Mesendoderm (in vitro differentiated cells): ENCODE results near the gene RALGPS1.

Source experiments
- DNase-seq: peaks from one replicate; pipeline ENCODE4 v3.0.0; 2013
- H2AK5ac ChIP-seq: 2 replicates; pipeline ENCODE4 v1.6.1; 2013; ENCODE audit warnings: low read length, inconsistent platforms
- H2BK120ac ChIP-seq: 2 replicates; pipeline ENCODE4 v1.6.1; 2013; ENCODE audit warnings: low read depth, mild to moderate bottlenecking, low read length, moderate library complexity, mixed read lengths
- H2BK15ac ChIP-seq: replicated peaks from 2 replicates; pipeline ENCODE4 v1.6.1; 2013; ENCODE audit warnings: low read depth, mild to moderate bottlenecking, moderate library complexity
- H2BK5ac ChIP-seq: 2 replicates; pipeline ENCODE4 v1.6.1; 2013; ENCODE audit warnings: low read length, inconsistent platforms
- H3K18ac ChIP-seq: 2 replicates; pipeline ENCODE4 v1.6.1; 2013; ENCODE audit warnings: mild to moderate bottlenecking, low read length, mixed read lengths
- H3K23ac ChIP-seq: one replicate; pipeline ENCODE4 v1.6.1; 2013; ENCODE audit warnings: low read length
- H3K27ac ChIP-seq: 2 replicates; pipeline ENCODE4 v1.5.1; 2013; ENCODE audit warnings: low read depth, mild to moderate bottlenecking, inconsistent platforms, low read length, moderate library complexity
- H3K27me3 ChIP-seq: 2 replicates; pipeline ENCODE4 v1.6.1; 2013; ENCODE audit warnings: low read length, control low read depth, mild to moderate bottlenecking, inconsistent platforms; ENCODE audit not compliant: insufficient read depth, poor library complexity
- H3K36me3 ChIP-seq: 2 replicates; pipeline ENCODE4 v1.6.1; 2013; ENCODE audit warnings: low read length, inconsistent platforms; ENCODE audit not compliant: control insufficient read depth, insufficient read depth
- H3K4ac ChIP-seq: one replicate; pipeline ENCODE4 v1.6.1; 2013; ENCODE audit warnings: low read depth, mild to moderate bottlenecking, low read length, moderate library complexity
- H3K4me1 ChIP-seq: 2 replicates; pipeline ENCODE4 v1.6.1; 2013; ENCODE audit warnings: low read depth, low read length, inconsistent platforms; ENCODE audit not compliant: control insufficient read depth
- H3K4me2 ChIP-seq: 2 replicates; pipeline ENCODE4 v1.6.1; 2013; ENCODE audit warnings: low read length
- H3K4me3 ChIP-seq: 2 replicates; pipeline ENCODE4 v1.5.1; 2013; ENCODE audit warnings: mild to moderate bottlenecking, low read length
- H3K56ac ChIP-seq: one replicate; pipeline ENCODE4 v1.6.1; 2013; ENCODE audit warnings: low read length
- H3K79me1 ChIP-seq: 2 replicates; pipeline ENCODE4 v1.6.1; 2013; ENCODE audit warnings: low read length, inconsistent platforms
- H3K79me2 ChIP-seq: 2 replicates; pipeline ENCODE4 v1.6.1; 2013; ENCODE audit warnings: mild to moderate bottlenecking, low read length; ENCODE audit not compliant: control insufficient read depth, insufficient read depth
- H3K9ac ChIP-seq: 2 replicates; pipeline ENCODE4 v1.6.1; 2013; ENCODE audit warnings: low read length, inconsistent platforms
- H4K5ac ChIP-seq: one replicate; pipeline ENCODE4 v1.6.1; 2013; ENCODE audit warnings: low read length
- H4K8ac ChIP-seq: one replicate; pipeline ENCODE4 v1.6.1; 2013; ENCODE audit warnings: low read depth, mild to moderate bottlenecking, control low read depth, low read length, moderate library complexity
- WGBS: extraction: QIAGEN DNeasy Blood & Tissue Kit; methylation state at CpG from one replicate; pipeline ENCODE4 v1.1.7; 2013; ENCODE audit warnings: low lambda C conversion rate, missing lambda C conversion rate; ENCODE audit not compliant: insufficient coverage; ENCODE audit errors: extremely low coverage; 5-methylcytosine and 5-hydroxymethylcytosine counted together

The RALGPS1 gene

GRCh38 chr9:127237801-127238200, 323.2 kb downstream of the RALGPS1 start:
- H3K23ac ChIP-seq = no peak overlapping the region
- DNase-seq = no peak
- no peak overlapping the region for H3K18ac ChIP-seq
- H2BK120ac ChIP-seq = no peak overlapping the region
- no peak overlapping the region for H3K27ac ChIP-seq
- no peak overlapping the region for H3K4ac ChIP-seq
- no peak overlapping the region for H3K4me3 ChIP-seq
- no peaks in the 10 kb centered on the region for H3K36me3 ChIP-seq
- H2BK5ac ChIP-seq = no peak overlapping the region
- H3K27me3 ChIP-seq = no peaks in the 10 kb centered on the region
- H3K79me1 ChIP-seq = no peaks in the 10 kb centered on the region
- no CpG with 5 or more reads among the region's 4 CpGs for WGBS
- H3K79me2 ChIP-seq = no peaks in the 10 kb centered on the region
- no peak overlapping the region for H3K9ac ChIP-seq
- H2AK5ac ChIP-seq = no peak overlapping the region
- no peaks in the 10 kb centered on the region for H3K4me1 ChIP-seq
- no peak overlapping the region for H4K5ac ChIP-seq
- no peak overlapping the region for H4K8ac ChIP-seq
- no peak overlapping the region for H3K4me2 ChIP-seq
- no peak overlapping the region for H2BK15ac ChIP-seq
- H3K56ac ChIP-seq = no peak overlapping the region

GRCh38 chr9:127241354-127241753, 326.8 kb downstream of the RALGPS1 start:
- Histone ChIP-seq H2AK5ac (no peak overlapping the region), H3K4me3 (no peak overlapping the region), H2BK120ac (no peak overlapping the region), H2BK15ac (no peak overlapping the region), H3K4me1 (peaks cover 2% of the 10 kb centered on the region), H3K4ac (no peak overlapping the region), H2BK5ac (no peak overlapping the region), H3K9ac (no peak overlapping the region), H3K4me2 (no peak overlapping the region), H4K8ac (no peak overlapping the region), H3K56ac (no peak overlapping the region), H3K18ac (no peak overlapping the region), H4K5ac (no peak overlapping the region), H3K79me2 (no peaks in the 10 kb centered on the region), H3K23ac (no peak overlapping the region), H3K79me1 (no peaks in the 10 kb centered on the region), H3K36me3 (no peaks in the 10 kb centered on the region), H3K27me3 (no peaks in the 10 kb centered on the region), H3K27ac (no peak overlapping the region)
- DNase-seq = peak; percentile 58
- no CpG with 5 or more reads among the region's 2 CpGs for WGBS

GRCh38 chr9:127244609-127245601, 330.3 kb downstream of the RALGPS1 start:
- H2BK5ac ChIP-seq = no peak overlapping the region
- peak overlapping the region; percentile 77 for H3K4me2 ChIP-seq
- H3K4me1 ChIP-seq = peaks cover 2% of the 10 kb centered on the region
- no peaks in the 10 kb centered on the region for H3K79me1 ChIP-seq
- H4K5ac ChIP-seq = no peak overlapping the region
- peak overlapping the region; percentile 72 for H3K4me3 ChIP-seq
- H3K23ac ChIP-seq = no peak overlapping the region
- peak overlapping the region; percentile 84 for H3K9ac ChIP-seq
- no peak overlapping the region for H3K4ac ChIP-seq
- H3K79me2 ChIP-seq = no peaks in the 10 kb centered on the region
- no CpG with 5 or more reads among the region's 53 CpGs for WGBS
- no peak overlapping the region for H4K8ac ChIP-seq
- H2BK120ac ChIP-seq = no peak overlapping the region
- H3K18ac ChIP-seq = peak overlapping the region; percentile 53
- no peaks in the 10 kb centered on the region for H3K36me3 ChIP-seq
- no peak overlapping the region for H3K27ac ChIP-seq
- peak; percentile 98 for DNase-seq
- no peaks in the 10 kb centered on the region for H3K27me3 ChIP-seq
- no peak overlapping the region for H2BK15ac ChIP-seq
- H2AK5ac ChIP-seq = no peak overlapping the region
- peak overlapping the region; percentile 89 for H3K56ac ChIP-seq

- H3K4me3 ChIP-seq = peak overlapping the region; percentile 72
- DNase-seq = no peak
- H3K56ac ChIP-seq = peak overlapping the region; percentile 89
- no peak overlapping the region for H4K8ac ChIP-seq
- H3K4me2 ChIP-seq = peak overlapping the region; percentile 77
- WGBS = no CpG with 5 or more reads among the region's 8 CpGs
- H3K79me2 ChIP-seq = no peaks in the 10 kb centered on the region
- no peaks in the 10 kb centered on the region for H3K79me1 ChIP-seq
- H3K18ac ChIP-seq = peak overlapping the region; percentile 19
- H4K5ac ChIP-seq = peak overlapping the region; percentile 87
- no peak overlapping the region for H3K4ac ChIP-seq
- peak overlapping the region; percentile 58 for H2AK5ac ChIP-seq
- H3K4me1 ChIP-seq = peaks cover 2% of the 10 kb centered on the region
- no peak overlapping the region for H3K23ac ChIP-seq
- H3K36me3 ChIP-seq = no peaks in the 10 kb centered on the region
- H3K27ac ChIP-seq = no peak overlapping the region
- H2BK15ac ChIP-seq = no peak overlapping the region
- no peak overlapping the region for H2BK120ac ChIP-seq
- H3K9ac ChIP-seq = peak overlapping the region; percentile 32
- H3K27me3 ChIP-seq = no peaks in the 10 kb centered on the region
- H2BK5ac ChIP-seq = no peak overlapping the region
These were observed 331.1 kb downstream of the RALGPS1 start for GRCh38 chr9:127245637-127246164.

GRCh38 chr9:127248241-127248640, 333.7 kb downstream of the RALGPS1 start:
- no peak overlapping the region for H2BK15ac ChIP-seq
- H4K5ac ChIP-seq = no peak overlapping the region
- H3K4me2 ChIP-seq = no peak overlapping the region
- no peak overlapping the region for H4K8ac ChIP-seq
- H3K18ac ChIP-seq = no peak overlapping the region
- H2BK5ac ChIP-seq = no peak overlapping the region
- H3K27ac ChIP-seq = no peak overlapping the region
- no peak overlapping the region for H3K9ac ChIP-seq
- no peaks in the 10 kb centered on the region for H3K27me3 ChIP-seq
- no peak overlapping the region for H3K56ac ChIP-seq
- DNase-seq = peak; percentile 14
- H3K4ac ChIP-seq = no peak overlapping the region
- H2BK120ac ChIP-seq = no peak overlapping the region
- no peaks in the 10 kb centered on the region for H3K36me3 ChIP-seq
- no peak overlapping the region for H2AK5ac ChIP-seq
- H3K23ac ChIP-seq = no peak overlapping the region
- no peaks in the 10 kb centered on the region for H3K79me1 ChIP-seq
- H3K4me1 ChIP-seq = peaks cover 5% of the 10 kb centered on the region
- WGBS = no CpG with 5 or more reads among the region's 3 CpGs
- H3K79me2 ChIP-seq = no peaks in the 10 kb centered on the region
- H3K4me3 ChIP-seq = no peak overlapping the region
